HepG2 (cell line): ENCODE data around the gene RPS6KB1. TPM values are rescaled to one million over a fixed set of nuclear protein-coding genes. Genes with fewer than 3 reads are reported as not detected.

Experiments
- CEBPB ChIP-seq: IDR thresholded peaks from 2 replicates; pipeline ENCODE4 v1.6.1; 2011; ENCODE audit warnings: low read depth, low read length, improper control_type of control experiment, borderline replicate concordance
- GABPB1 ChIP-seq: IDR thresholded peaks from 2 replicates; pipeline ENCODE4 v1.6.1; 2016; ENCODE audit warnings: mild to moderate bottlenecking, missing genetic modification reagents, moderate library complexity, missing compliant biosample characterization
- HMG20B ChIP-seq: conservative IDR thresholded peaks from 2 replicates; pipeline ENCODE4 v1.6.1; 2016; ENCODE audit warnings: missing genetic modification reagents, missing compliant biosample characterization
- HOXA3 ChIP-seq: sonication (generic); formaldehyde crosslinking; IDR thresholded peaks from 2 replicates; pipeline ENCODE4 v1.5.0; 2020; ENCODE audit warnings: missing genetic modification reagents
- KMT2B ChIP-seq: IDR thresholded peaks from 2 replicates; pipeline ENCODE4 v1.6.1; 2016; ENCODE audit warnings: missing genetic modification reagents, missing compliant biosample characterization
- MED1 ChIP-seq: sonication (generic); formaldehyde crosslinking; IDR thresholded peaks from 2 replicates; pipeline ENCODE4 v1.4.0; 2020; ENCODE audit warnings: missing genetic modification reagents
- NR2F1 ChIP-seq, 2 experiments: fragments of 450-650 bp in 1 of 2; formaldehyde crosslinking in 1 of 2; IDR thresholded peaks; 2 replicates each; pipeline versions ENCODE4 v1.5.0 to v1.6.1; 2016 to 2020; ENCODE audit warnings: mild to moderate bottlenecking in 1 of 2, missing compliant biosample characterization in 1 of 2, missing genetic modification reagents in 1 of 2, moderate library complexity in 1 of 2
- PITX1 ChIP-seq: sonication (generic); formaldehyde crosslinking; IDR thresholded peaks from 2 replicates; pipeline ENCODE4 v1.5.1; 2020; ENCODE audit warnings: mild to moderate bottlenecking, missing genetic modification reagents
- POLR2A ChIP-seq, 2 experiments: IDR thresholded peaks; 2 replicates each; pipeline ENCODE4 v1.6.1; 2011; ENCODE audit warnings: low read depth in 2 of 2, low read length in 2 of 2, mild to moderate bottlenecking in 1 of 2, moderate library complexity in 1 of 2; ENCODE audit not compliant: insufficient read depth in 1 of 2
- RARA ChIP-seq: IDR thresholded peaks from 2 replicates; pipeline ENCODE4 v1.6.1; 2016; ENCODE audit warnings: missing genetic modification reagents, missing compliant biosample characterization
- SMAD3 ChIP-seq: sonication (generic); formaldehyde crosslinking; IDR thresholded peaks from 2 replicates; pipeline ENCODE4 v1.4.0; 2020; ENCODE audit warnings: missing genetic modification reagents
- SOX5 ChIP-seq: IDR thresholded peaks from 2 replicates; pipeline ENCODE4 v1.6.1; 2016; ENCODE audit warnings: borderline replicate concordance
- SP5 ChIP-seq: IDR thresholded peaks from 2 replicates; pipeline ENCODE4 v1.6.1; 2016; ENCODE audit warnings: low read depth, borderline replicate concordance
- SSRP1 ChIP-seq: IDR thresholded peaks from 2 replicates; pipeline ENCODE4 v1.6.1; 2016; ENCODE audit warnings: control low read depth
- TBL1XR1 ChIP-seq: fragments of 150-350 bp; IDR thresholded peaks from 2 replicates; pipeline ENCODE4 v1.6.1; 2014; ENCODE audit warnings: borderline replicate concordance, low read length; ENCODE audit not compliant: partially characterized antibody
- TBX2 ChIP-seq: sonication (generic); formaldehyde crosslinking; IDR thresholded peaks from 2 replicates; pipeline ENCODE4 v1.5.0; 2020; ENCODE audit warnings: missing genetic modification reagents, mild to moderate bottlenecking, borderline replicate concordance
- ZBTB3 ChIP-seq: sonication (generic); formaldehyde crosslinking; IDR thresholded peaks from 2 replicates; pipeline ENCODE4 v1.4.0; 2020; ENCODE audit warnings: low read depth, mild to moderate bottlenecking, moderate library complexity, missing genetic modification reagents, borderline replicate concordance
- ZFX ChIP-seq: sonication (generic); formaldehyde crosslinking; IDR thresholded peaks from 2 replicates; pipeline ENCODE4 v1.4.0; 2020; ENCODE audit warnings: mild to moderate bottlenecking, low read depth, missing genetic modification reagents, moderate library complexity
- ZNF644 ChIP-seq: IDR thresholded peaks from 2 replicates; pipeline ENCODE4 v1.6.1; 2016; ENCODE audit warnings: low read depth
- polyA plus RNA-seq, 8 experiments: library from polyadenylated mRNA; depleted of rRNA in 3 of 8; stranded (reverse) in 7 of 8; unstranded in 1 of 8; fragments of >200 nt; fragmentation: Illumina TruSeq in 4 of 8; extraction: Trizol in 4 of 8; gene quantifications; 2 replicates each; pipeline versions ENCODE4 v1.2.1 to v1.2.3, GENCODE V29; 2011 to 2016; ENCODE audit warnings: low read depth in 4 of 8, missing spikeins in 1 of 8, mixed read lengths in 1 of 8; ENCODE audit not compliant: insufficient read depth in 1 of 8
- total RNA-seq, 5 experiments: library from RNA; depleted of rRNA; stranded (reverse); fragments of >200 nt; fragmentation: Illumina TruSeq; extraction: Trizol; gene quantifications; 2 replicates each; pipeline ENCODE4 v1.2.3, GENCODE V29; 2016; ENCODE audit warnings: low read depth in 1 of 5
- TF ChIP-seq, protein P1 (sequence below): IDR thresholded peaks from 2 replicates; pipeline ENCODE4 v1.6.1; 2012; ENCODE audit warnings: low read depth, low read length, improper control_type of control experiment
- TF ChIP-seq, protein P2 (sequence below): sonication (generic); formaldehyde crosslinking; IDR thresholded peaks from 2 replicates; pipeline ENCODE4 v1.4.0; 2020; ENCODE audit warnings: missing genetic modification reagents, borderline replicate concordance
- TF ChIP-seq, protein P3 (sequence below): sonication (generic); formaldehyde crosslinking; IDR thresholded peaks from 2 replicates; pipeline ENCODE4 v1.4.0; 2020; ENCODE audit warnings: missing genetic modification reagents, borderline replicate concordance
- TF ChIP-seq, protein P4 (sequence below): conservative IDR thresholded peaks from 2 replicates; pipeline ENCODE4 v1.6.1; 2018; ENCODE audit warnings: missing genetic modification reagents

RPS6KB1 gene
- total and polyA plus RNA-seq, 2 of the 13 experiments (the other 11 are each of a cell fraction or from before 2014, with no cell fraction given): 16.5 to 42.2 TPM

DNA sequence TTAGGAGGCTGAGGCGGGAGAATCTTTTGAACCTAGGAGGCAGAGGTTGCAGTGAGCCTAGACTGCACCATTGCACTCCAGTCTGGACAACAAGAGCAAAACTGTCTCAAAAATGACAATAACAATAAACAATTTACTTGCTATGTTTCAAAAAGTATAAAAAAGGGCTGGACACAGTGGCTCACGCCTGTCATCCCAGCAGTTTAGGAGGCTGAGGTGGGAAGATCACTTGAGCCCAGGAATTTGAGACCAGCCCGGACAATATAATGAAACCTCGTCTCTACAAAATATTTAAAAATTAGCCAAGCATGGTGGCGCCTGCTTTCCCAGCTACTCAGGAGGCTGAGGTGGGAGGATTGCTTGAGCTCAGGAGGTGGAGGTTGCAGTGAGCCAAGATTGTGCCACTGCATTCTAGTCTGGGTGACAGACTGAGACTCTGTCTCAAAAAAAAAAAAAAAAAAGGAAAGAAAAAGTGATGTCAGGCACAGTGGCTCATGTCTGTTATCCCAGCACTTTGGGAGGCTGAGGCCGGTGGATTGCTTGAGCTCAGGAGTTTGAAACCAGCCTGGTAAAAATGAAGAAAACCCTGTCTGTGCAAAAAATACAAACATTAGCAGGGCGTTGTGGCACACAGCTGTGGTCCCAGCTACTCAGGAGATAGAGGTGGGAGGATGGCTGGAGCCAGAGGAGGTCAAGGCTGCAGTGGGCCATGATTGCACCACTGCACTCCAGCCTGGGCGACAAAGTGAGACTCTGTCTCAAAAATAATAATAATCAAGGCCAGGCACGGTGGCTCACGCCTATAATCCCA, 38.8 kb upstream of the RPS6KB1 start (continued):
- peak; percentile 72 for TF ChIP-seq HOXA3 (CRISPR knock-in tag)
- TF ChIP-seq ZBTB3 (CRISPR knock-in tag): peak; percentile 26; the same call in 1 of the 2 replicates
- TF ChIP-seq, protein P1, sequence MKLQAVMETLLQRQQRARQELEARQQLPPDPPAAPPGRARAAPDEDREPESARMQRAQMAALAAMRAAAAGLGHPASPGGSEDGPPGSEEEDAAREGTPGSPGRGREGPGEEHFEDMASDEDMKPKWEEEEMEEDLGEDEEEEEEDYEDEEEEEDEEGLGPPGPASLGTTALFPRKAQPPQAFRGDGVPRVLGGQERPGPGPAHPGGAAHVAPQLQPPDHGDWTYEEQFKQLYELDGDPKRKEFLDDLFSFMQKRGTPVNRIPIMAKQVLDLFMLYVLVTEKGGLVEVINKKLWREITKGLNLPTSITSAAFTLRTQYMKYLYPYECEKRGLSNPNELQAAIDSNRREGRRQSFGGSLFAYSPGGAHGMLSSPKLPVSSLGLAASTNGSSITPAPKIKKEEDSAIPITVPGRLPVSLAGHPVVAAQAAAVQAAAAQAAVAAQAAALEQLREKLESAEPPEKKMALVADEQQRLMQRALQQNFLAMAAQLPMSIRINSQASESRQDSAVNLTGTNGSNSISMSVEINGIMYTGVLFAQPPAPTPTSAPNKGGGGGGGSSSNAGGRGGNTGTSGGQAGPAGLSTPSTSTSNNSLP: peak; percentile 26; the same call in 1 of the 2 replicates
- peak; percentile 65 for TF ChIP-seq ZFX (CRISPR knock-in tag)
- peak; percentile 96 for TF ChIP-seq MED1 (CRISPR knock-in tag)
- peak; percentile 77; the same call in 1 of the 2 replicates for TF ChIP-seq SOX5 (CRISPR knock-in tag)
- TF ChIP-seq POLR2A (IDR thresholded peaks at IDR 0.05; ENCODE audit: insufficient read depth in 1 of 2, low read depth in 2 of 2, low read length in 2 of 2): 0 out of 4 replicates have a peak, but pooled peaks of 1 of the 2 experiments have one; percentile 14
- TF ChIP-seq, protein P2, sequence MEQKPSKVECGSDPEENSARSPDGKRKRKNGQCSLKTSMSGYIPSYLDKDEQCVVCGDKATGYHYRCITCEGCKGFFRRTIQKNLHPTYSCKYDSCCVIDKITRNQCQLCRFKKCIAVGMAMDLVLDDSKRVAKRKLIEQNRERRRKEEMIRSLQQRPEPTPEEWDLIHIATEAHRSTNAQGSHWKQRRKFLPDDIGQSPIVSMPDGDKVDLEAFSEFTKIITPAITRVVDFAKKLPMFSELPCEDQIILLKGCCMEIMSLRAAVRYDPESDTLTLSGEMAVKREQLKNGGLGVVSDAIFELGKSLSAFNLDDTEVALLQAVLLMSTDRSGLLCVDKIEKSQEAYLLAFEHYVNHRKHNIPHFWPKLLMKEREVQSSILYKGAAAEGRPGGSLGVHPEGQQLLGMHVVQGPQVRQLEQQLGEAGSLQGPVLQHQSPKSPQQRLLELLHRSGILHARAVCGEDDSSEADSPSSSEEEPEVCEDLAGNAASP: peak; percentile 99
- TF ChIP-seq CEBPB: peak; percentile 86
- TF ChIP-seq KMT2B: peak; percentile 46; the same call in 1 of the 2 replicates
- TF ChIP-seq TBL1XR1: peak; percentile 39
- peak; percentile 75 for TF ChIP-seq TBX2 (CRISPR knock-in tag)
- TF ChIP-seq, protein P3, sequence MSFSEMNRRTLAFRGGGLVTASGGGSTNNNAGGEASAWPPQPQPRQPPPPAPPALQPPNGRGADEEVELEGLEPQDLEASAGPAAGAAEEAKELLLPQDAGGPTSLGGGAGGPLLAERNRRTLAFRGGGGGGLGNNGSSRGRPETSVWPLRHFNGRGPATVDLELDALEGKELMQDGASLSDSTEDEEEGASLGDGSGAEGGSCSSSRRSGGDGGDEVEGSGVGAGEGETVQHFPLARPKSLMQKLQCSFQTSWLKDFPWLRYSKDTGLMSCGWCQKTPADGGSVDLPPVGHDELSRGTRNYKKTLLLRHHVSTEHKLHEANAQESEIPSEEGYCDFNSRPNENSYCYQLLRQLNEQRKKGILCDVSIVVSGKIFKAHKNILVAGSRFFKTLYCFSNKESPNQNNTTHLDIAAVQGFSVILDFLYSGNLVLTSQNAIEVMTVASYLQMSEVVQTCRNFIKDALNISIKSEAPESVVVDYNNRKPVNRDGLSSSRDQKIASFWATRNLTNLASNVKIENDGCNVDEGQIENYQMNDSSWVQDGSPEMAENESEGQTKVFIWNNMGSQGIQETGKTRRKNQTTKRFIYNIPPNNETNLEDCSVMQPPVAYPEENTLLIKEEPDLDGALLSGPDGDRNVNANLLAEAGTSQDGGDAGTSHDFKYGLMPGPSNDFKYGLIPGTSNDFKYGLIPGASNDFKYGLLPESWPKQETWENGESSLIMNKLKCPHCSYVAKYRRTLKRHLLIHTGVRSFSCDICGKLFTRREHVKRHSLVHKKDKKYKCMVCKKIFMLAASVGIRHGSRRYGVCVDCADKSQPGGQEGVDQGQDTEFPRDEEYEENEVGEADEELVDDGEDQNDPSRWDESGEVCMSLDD: 0 out of 2 replicates have a peak, but pooled peaks have one; percentile 36
- 0 out of 2 replicates have a peak, but pooled peaks have one; percentile 17 for TF ChIP-seq PITX1 (CRISPR knock-in tag)
- peak; percentile 38 for TF ChIP-seq GABPB1 (CRISPR knock-in tag)
- TF ChIP-seq SP5 (CRISPR knock-in tag): peak; percentile 62; the same call in 1 of the 2 replicates
- peak; percentile 82 to 91 for TF ChIP-seq NR2F1 (CRISPR knock-in tag; IDR thresholded peaks at IDR 0.05)
- TF ChIP-seq SMAD3 (CRISPR knock-in tag): peak; percentile 74
- TF ChIP-seq HMG20B (CRISPR knock-in tag): peak; percentile 49; the same call in 1 of the 2 replicates
- TF ChIP-seq ZNF644 (CRISPR knock-in tag): peak; percentile 51; the same call in 1 of the 2 replicates
- peak; percentile 96 for TF ChIP-seq RARA (CRISPR knock-in tag)
- TF ChIP-seq SSRP1 (CRISPR knock-in tag): 0 out of 2 replicates have a peak, but pooled peaks have one; percentile 56
- TF ChIP-seq, protein P4, sequence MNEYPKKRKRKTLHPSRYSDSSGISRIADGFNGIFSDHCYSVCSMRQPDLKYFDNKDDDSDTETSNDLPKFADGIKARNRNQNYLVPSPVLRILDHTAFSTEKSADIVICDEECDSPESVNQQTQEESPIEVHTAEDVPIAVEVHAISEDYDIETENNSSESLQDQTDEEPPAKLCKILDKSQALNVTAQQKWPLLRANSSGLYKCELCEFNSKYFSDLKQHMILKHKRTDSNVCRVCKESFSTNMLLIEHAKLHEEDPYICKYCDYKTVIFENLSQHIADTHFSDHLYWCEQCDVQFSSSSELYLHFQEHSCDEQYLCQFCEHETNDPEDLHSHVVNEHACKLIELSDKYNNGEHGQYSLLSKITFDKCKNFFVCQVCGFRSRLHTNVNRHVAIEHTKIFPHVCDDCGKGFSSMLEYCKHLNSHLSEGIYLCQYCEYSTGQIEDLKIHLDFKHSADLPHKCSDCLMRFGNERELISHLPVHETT (CRISPR knock-in tag): 0 out of 2 replicates have a peak, but pooled peaks have one; percentile 21
